GM23338 (cell line): Measurements from ENCODE around the gene PCDHA13. TPM values are rescaled to one million over a fixed set of nuclear protein-coding genes. Genes with fewer than 3 reads are reported as not detected.
"Not testable (repeated sequence)": the region's sequence is repeated elsewhere in the genome, so short reads cannot be mapped to it uniquely, and the experiment has no call there.

ENCODE experiments used
- ATAC-seq: fragments of 200-7000 bp; cut with Tn5 transposase; 3 replicates; pipeline ENCODE4 v1.9.1; 2020
- DNase-seq: peaks from one replicate; pipeline ENCODE4 v3.0.0-alpha.2; 2015; ENCODE audit warnings: low spot score
- H2AFZ ChIP-seq: fragments of 200-600 bp; sonication (generic); 2 replicates; pipeline ENCODE4 v1.8.0; 2016; ENCODE audit warnings: antibody characterized with exemption, mild to moderate bottlenecking, moderate library complexity
- H3F3A ChIP-seq: fragments of 200-600 bp; sonication (generic); replicated peaks from 2 replicates; pipeline ENCODE4 v1.8.0; 2017; ENCODE audit warnings: antibody characterized with exemption, mixed run types, low read depth
- H3K27ac ChIP-seq: fragments of 200-600 bp; sonication (generic); 2 replicates; pipeline ENCODE4 v1.6.1; 2016; ENCODE audit warnings: low read depth
- H3K27me3 ChIP-seq: fragments of 200-600 bp; sonication (generic); 2 replicates; pipeline ENCODE4 v1.8.0; 2016; ENCODE audit warnings: mild to moderate bottlenecking, mixed run types, moderate library complexity; ENCODE audit not compliant: insufficient read depth
- H3K36me3 ChIP-seq: fragments of 200-600 bp; sonication (generic); 2 replicates; pipeline ENCODE4 v1.8.0; 2016; ENCODE audit warnings: mild to moderate bottlenecking; ENCODE audit not compliant: insufficient read depth
- H3K4me1 ChIP-seq: fragments of 200-600 bp; sonication (generic); 2 replicates; pipeline ENCODE4 v1.8.0; 2016; ENCODE audit warnings: mild to moderate bottlenecking, moderate library complexity; ENCODE audit not compliant: insufficient read depth
- H3K4me2 ChIP-seq: fragments of 200-600 bp; sonication (generic); 2 replicates; pipeline ENCODE4 v1.7.1; 2017; ENCODE audit warnings: mixed run types
- H3K4me3 ChIP-seq: fragments of 200-600 bp; sonication (generic); 2 replicates; pipeline ENCODE4 v1.6.1; 2016; ENCODE audit warnings: mixed run types
- H3K79me2 ChIP-seq: fragments of 200-600 bp; sonication (generic); replicated peaks from 2 replicates; pipeline ENCODE4 v1.8.0; 2017; ENCODE audit warnings: mild to moderate bottlenecking; ENCODE audit not compliant: insufficient read depth
- H3K9me2 ChIP-seq: fragments of 200-600 bp; sonication (generic); 2 replicates; pipeline ENCODE4 v1.8.0; 2017; ENCODE audit not compliant: insufficient read depth
- H4K20me1 ChIP-seq: fragments of 200-600 bp; sonication (generic); replicated peaks from 2 replicates; pipeline ENCODE4 v1.8.0; 2017; ENCODE audit warnings: mild to moderate bottlenecking; ENCODE audit not compliant: insufficient read depth
- H3K27ac Mint-ChIP-seq: 2 replicates; pipeline ENCODE4 v1.8.0; 2020; ENCODE audit warnings: inconsistent platforms, mild to moderate bottlenecking, moderate library complexity, mixed read lengths
- H3K27me3 Mint-ChIP-seq: 3 replicates; pipeline ENCODE4 v1.8.0; 2022; ENCODE audit warnings: low read depth, mild to moderate bottlenecking, moderate library complexity, mixed read lengths, inconsistent platforms; ENCODE audit not compliant: insufficient read depth, poor library complexity
- H3K36me3 Mint-ChIP-seq: 3 replicates; pipeline ENCODE4 v1.8.0; 2021; ENCODE audit warnings: low read depth, mild to moderate bottlenecking, inconsistent platforms, moderate library complexity, mixed read lengths
- H3K4me1 Mint-ChIP-seq: 3 replicates; pipeline ENCODE4 v1.8.0; 2020; ENCODE audit warnings: mild to moderate bottlenecking, inconsistent platforms, mixed read lengths
- H3K4me3 Mint-ChIP-seq: 3 replicates; pipeline ENCODE4 v1.8.0; 2021; ENCODE audit warnings: moderate library complexity, mild to moderate bottlenecking, inconsistent platforms, mixed read lengths
- H3K9me3 Mint-ChIP-seq: 3 replicates; pipeline ENCODE4 v1.8.0; 2020; ENCODE audit warnings: moderate library complexity, mild to moderate bottlenecking, inconsistent platforms, mixed read lengths
- CREB1 ChIP-seq: fragments of 250-450 bp; sonication (Bioruptor Pico); IDR thresholded peaks from 2 replicates; pipeline ENCODE4 v1.5.0; 2020; ENCODE audit warnings: low read depth, mild to moderate bottlenecking, moderate library complexity
- POLR2AphosphoS5 ChIP-seq: IDR thresholded peaks from 2 replicates; pipeline ENCODE4 v1.6.1; 2016; ENCODE audit warnings: antibody characterized with exemption, low read depth
- STAT1 ChIP-seq: IDR thresholded peaks from one replicate; pipeline ENCODE4 v1.6.1; 2016; ENCODE audit warnings: antibody characterized with exemption; ENCODE audit not compliant: unreplicated experiment
- polyA plus RNA-seq: library from polyadenylated mRNA; unstranded; fragments of >200 nt; fragmentation: Nextera tagmentation; extraction: Ambion mirVana; gene quantifications from 2 replicates; pipeline ENCODE4 v1.2.1, GENCODE V29; 2016
- total RNA-seq: library from RNA; depleted of rRNA; stranded (reverse); fragments of >200 nt; shearing (Covaris generic); gene quantifications from 2 replicates; pipeline ENCODE4 v1.2.3, GENCODE V29; 2014
- TF ChIP-seq, protein P1 (sequence below), 2 experiments: fragments of 200-600 bp in 1 of 2; sonication (generic) in 1 of 2; conservative IDR thresholded peaks; 2 replicates each; pipeline versions ENCODE4 v1.5.1 to v1.6.1; 2016 to 2017; ENCODE audit warnings: antibody characterized with exemption in 2 of 2, low read depth in 2 of 2, mild to moderate bottlenecking in 2 of 2, moderate library complexity in 1 of 2

Gene PCDHA13
- total and polyA plus RNA-seq, 2 experiments from 2014 or later, result 1.2 to 9.8 TPM

- not testable (repeated sequence) for H4K20me1 ChIP-seq, H3K27ac Mint-ChIP-seq, H3K27me3 Mint-ChIP-seq, H3K27ac ChIP-seq, H3K4me1 Mint-ChIP-seq, H3K9me3 Mint-ChIP-seq, H3K36me3 ChIP-seq, H3K36me3 Mint-ChIP-seq, H3K27me3 ChIP-seq, H3K4me1 ChIP-seq, H3K9me2 ChIP-seq, DNase-seq, H3K79me2 ChIP-seq, H3F3A ChIP-seq
- TF ChIP-seq, protein P1, sequence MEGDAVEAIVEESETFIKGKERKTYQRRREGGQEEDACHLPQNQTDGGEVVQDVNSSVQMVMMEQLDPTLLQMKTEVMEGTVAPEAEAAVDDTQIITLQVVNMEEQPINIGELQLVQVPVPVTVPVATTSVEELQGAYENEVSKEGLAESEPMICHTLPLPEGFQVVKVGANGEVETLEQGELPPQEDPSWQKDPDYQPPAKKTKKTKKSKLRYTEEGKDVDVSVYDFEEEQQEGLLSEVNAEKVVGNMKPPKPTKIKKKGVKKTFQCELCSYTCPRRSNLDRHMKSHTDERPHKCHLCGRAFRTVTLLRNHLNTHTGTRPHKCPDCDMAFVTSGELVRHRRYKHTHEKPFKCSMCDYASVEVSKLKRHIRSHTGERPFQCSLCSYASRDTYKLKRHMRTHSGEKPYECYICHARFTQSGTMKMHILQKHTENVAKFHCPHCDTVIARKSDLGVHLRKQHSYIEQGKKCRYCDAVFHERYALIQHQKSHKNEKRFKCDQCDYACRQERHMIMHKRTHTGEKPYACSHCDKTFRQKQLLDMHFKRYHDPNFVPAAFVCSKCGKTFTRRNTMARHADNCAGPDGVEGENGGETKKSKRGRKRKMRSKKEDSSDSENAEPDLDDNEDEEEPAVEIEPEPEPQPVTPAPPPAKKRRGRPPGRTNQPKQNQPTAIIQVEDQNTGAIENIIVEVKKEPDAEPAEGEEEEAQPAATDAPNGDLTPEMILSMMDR (conservative IDR thresholded peaks at IDR 0.05; ENCODE audit: low read depth in 2 of 2), result peak; percentile 43 to 50; a peak in 3 of 4 replicates
- H3K4me3 Mint-ChIP-seq, result peak within 1 kb of the TSS; percentile 82
- H3K4me3 ChIP-seq, result peak within 1 kb of the TSS; percentile 70
- ATAC-seq, result peak; percentile 97
- peak within 1 kb of the TSS; percentile 96 for H2AFZ ChIP-seq
- H3K4me2 ChIP-seq, result peak within 1 kb of the TSS; percentile 82
Measured at GRCh38 chr5:140848139-140849102, 33.5 kb upstream of the PCDHA13 start, which contains the start of gene PCDHA9. TSS of gene PCDHA9 (plus strand) at chr5:140848382. CDS start at chr5:140848496, 114 bp downstream.

GRCh38 chr5:140849831-140850634 lies 31.9 kb upstream of the PCDHA13 start:
- DNase-seq, H3K4me2 ChIP-seq, H3K4me1 ChIP-seq, H3K36me3 ChIP-seq, H3K27ac ChIP-seq, H3F3A ChIP-seq, H3K4me3 Mint-ChIP-seq, H3K9me2 ChIP-seq, H3K27me3 Mint-ChIP-seq, H3K36me3 Mint-ChIP-seq, ATAC-seq, H3K9me3 Mint-ChIP-seq, H4K20me1 ChIP-seq, H3K27ac Mint-ChIP-seq, H3K4me3 ChIP-seq, H3K4me1 Mint-ChIP-seq, H2AFZ ChIP-seq, H3K27me3 ChIP-seq, H3K79me2 ChIP-seq: not testable (repeated sequence)

DNA sequence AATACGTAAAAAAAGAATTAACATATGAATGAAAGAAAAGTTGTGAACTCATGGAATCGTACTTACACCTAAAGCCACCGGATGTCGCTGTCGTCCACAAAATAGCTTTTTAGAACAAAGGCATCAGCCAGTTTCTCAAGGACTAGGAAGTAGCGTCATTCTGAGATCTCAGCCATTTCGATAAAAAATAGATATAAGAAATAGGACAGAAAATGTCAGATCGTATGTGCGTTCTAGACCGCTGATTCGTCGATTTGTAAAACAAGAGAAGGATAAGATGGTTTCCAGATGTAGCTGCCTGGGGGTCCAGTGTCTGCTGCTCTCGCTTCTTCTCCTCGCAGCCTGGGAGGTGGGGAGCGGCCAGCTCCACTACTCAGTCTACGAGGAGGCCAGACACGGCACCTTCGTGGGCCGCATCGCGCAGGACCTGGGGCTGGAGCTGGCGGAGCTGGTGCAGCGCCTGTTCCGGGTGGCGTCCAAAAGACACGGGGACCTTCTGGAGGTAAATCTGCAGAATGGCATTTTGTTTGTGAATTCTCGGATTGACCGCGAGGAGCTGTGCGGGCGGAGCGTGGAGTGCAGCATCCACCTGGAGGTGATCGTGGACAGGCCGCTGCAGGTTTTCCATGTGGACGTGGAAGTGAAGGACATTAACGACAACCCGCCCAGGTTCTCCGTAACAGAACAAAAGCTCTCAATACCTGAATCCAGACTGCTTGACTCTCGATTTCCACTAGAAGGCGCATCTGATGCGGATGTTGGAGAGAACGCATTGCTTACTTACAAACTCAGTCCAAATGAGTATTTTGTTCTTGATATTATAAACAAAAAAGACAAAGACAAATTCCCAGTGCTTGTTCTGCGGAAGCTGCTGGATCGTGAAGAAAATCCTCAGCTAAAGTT lies 25.9 kb upstream of the PCDHA13 start, which contains the start of gene PCDHA10:
TSS of gene PCDHA10 (plus strand) at position 126 of the 903 bp plus-strand sequence. CDS start at position 278, 152 bp downstream.
- H4K20me1 ChIP-seq, result no peaks in the 10 kb centered on the region
- H3K4me3 ChIP-seq, result peak within 1 kb of the TSS; percentile 57
- peaks cover 5% of the 10 kb centered on the region for H3K27me3 Mint-ChIP-seq
- H3K79me2 ChIP-seq, result peaks cover 15% of the 10 kb centered on the region
- H3F3A ChIP-seq, result no peaks in the 10 kb centered on the region
- H3K4me3 Mint-ChIP-seq, result peak within 1 kb of the TSS; percentile 92
- H3K27me3 ChIP-seq, result no peaks in the 10 kb centered on the region
- 0 out of 2 replicates have a peak within 1 kb of the TSS, but pooled peaks have one; percentile 1 for H2AFZ ChIP-seq
- no peaks in the 10 kb centered on the region for H3K36me3 ChIP-seq
- H3K9me3 Mint-ChIP-seq, result peaks cover 26% of the 10 kb centered on the region
- H3K27ac Mint-ChIP-seq, result peak within 1 kb of the TSS; percentile 96
- H3K4me1 ChIP-seq, result no peaks in the 10 kb centered on the region; the same call in 1 of the 2 replicates
- H3K9me2 ChIP-seq, result no peaks in the 10 kb centered on the region
- no peak within 1 kb of the TSS for H3K27ac ChIP-seq
- DNase-seq (peak; percentile 90), ATAC-seq (peak; percentile 83)
- peaks cover 37% of the 10 kb centered on the region for H3K36me3 Mint-ChIP-seq
- peaks cover 7% of the 10 kb centered on the region; the same call in 2 of the 3 replicates for H3K4me1 Mint-ChIP-seq
- H3K4me2 ChIP-seq, result peak within 1 kb of the TSS; percentile 71
- TF ChIP-seq CREB1 (CRISPR knock-in tag), result no peak
- TF ChIP-seq, protein P1 (conservative IDR thresholded peaks at IDR 0.05; ENCODE audit: low read depth in 2 of 2), result peak; percentile 77 to 85
- no peak for TF ChIP-seq STAT1
- TF ChIP-seq POLR2AphosphoS5, result peak; percentile 60
